HG03460 (cell line): ENCODE data around the gene OR56A3.

ENCODE experiments used
- ATAC-seq: cut with Tn5 transposase; IDR thresholded peaks from one replicate; pipeline ENCODE4 v1.9.1; 2021; ENCODE audit not compliant: unreplicated experiment

OR56A3 gene

GRCh38 chr11:5968394-5968793 lies 26.3 kb downstream of the OR56A3 start, which contains the start of gene OR56A5:
Gene OR56A5, minus strand, starts transcription at chr11:5968494. Its CDS starts 0 bp downstream, at chr11:5968494.
- ATAC-seq = no peak

- ATAC-seq = no peak
Measured at GRCh38 chr11:5973530-5973929, 31.5 kb downstream of the OR56A3 start.

- ATAC-seq = no peak
Measured at GRCh38 chr11:5983443-5983842, 41.4 kb downstream of the OR56A3 start.

GRCh38 chr11:5986885-5987284 lies 44.8 kb downstream of the OR56A3 start, which contains the start of gene OR52L1:
Gene OR52L1, minus strand, starts transcription at chr11:5986985. Its CDS starts 55 bp downstream, at chr11:5986930.
- ATAC-seq = no peak

GRCh38 chr11:5989203-5989602 lies 47.2 kb downstream of the OR56A3 start:
- ATAC-seq = no peak

- no peak for ATAC-seq
Measured at GRCh38 chr11:5992150-5992549, 50.1 kb downstream of the OR56A3 start.

DNA sequence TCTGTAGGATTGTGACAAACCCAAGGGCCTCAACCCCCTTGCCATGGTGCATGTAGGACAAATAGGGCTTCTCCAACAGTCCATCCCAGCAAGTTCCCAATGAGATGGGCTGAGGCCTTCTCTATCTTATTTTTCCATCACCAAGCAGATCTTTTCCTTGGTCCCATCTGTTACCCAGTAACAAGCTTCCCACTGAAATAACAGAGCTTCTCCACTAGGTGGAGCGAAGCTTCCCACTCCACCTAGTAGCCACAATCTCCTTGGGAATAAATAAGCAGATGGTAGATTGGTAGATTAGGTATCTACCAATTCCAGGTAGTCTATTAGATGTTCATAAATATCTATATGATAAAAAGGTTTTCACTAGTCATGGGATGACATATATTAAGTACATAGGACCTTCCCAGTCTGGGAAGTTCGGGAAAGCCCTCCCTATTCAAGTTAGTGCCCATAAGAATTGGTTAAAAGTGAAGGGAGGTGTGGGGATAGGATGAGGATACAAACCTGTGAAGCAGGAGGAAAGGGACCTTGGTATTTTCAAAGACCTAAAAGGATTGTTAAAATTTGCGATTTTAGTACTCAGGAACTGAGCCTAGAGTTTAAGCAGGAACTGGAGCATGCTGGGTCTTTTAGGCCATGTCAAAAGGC lies 50.7 kb downstream of the OR56A3 start:
- ATAC-seq = no peak

DNA sequence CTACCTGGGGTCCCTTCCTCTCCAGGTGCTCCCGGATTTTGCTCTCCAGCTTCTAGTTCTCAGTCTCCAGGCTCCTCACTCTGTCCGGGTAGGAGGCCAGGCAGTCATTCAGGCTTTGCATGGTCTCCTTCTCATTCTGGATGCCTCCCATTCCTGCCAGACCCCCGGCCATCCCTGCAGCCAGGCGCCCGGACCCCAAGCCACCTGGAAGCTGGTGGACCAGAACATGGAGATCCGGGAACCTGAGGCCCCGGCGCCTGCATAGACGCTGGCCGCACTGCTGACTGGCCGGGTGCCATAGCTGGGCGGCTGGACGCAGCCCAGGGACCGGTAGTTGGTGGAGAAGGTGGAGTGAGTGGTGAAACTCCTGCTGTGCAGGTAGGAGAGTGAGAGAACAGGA lies 52.7 kb downstream of the OR56A3 start:
- ATAC-seq = no peak
